ENCODE data around the gene PDE1C. TPM values are rescaled to one million over a fixed set of nuclear protein-coding genes. Genes with fewer than 3 reads are reported as not detected.

PDE1C gene
- total RNA-seq, 2 donors from 2014 or later: not detected

- no peak for DNase-seq (ENCODE audit: low spot score in 2 of 2)
- Mint-ChIP-seq H3K9me3 (peaks cover 4 to 9% of the 10 kb centered on the region in 2 donors), H3K36me3 (peaks cover 0 to under 1% of the 10 kb centered on the region in 2 donors), H3K27ac (no peak overlapping the region)
- ATAC-seq: no peak
Observed at GRCh38 chr7:31991406-31991805, 78.8 kb downstream of the PDE1C start.

GRCh38 chr7:31986878-31987518 lies 83.2 kb downstream of the PDE1C start:
- ATAC-seq (no peak), DNase-seq (ENCODE audit: low spot score in 2 of 2) (no peak)
- peaks cover 0 to 7% of the 10 kb centered on the region in 2 donors for H3K36me3 Mint-ChIP-seq
- H3K9me3 Mint-ChIP-seq: peaks cover 20 to 23% of the 10 kb centered on the region in 2 donors
- H3K27ac Mint-ChIP-seq: no peak overlapping the region

GRCh38 chr7:31982962-31983361 lies 87.2 kb downstream of the PDE1C start:
- H3K27ac Mint-ChIP-seq: no peak overlapping the region
- no peak for DNase-seq (ENCODE audit: low spot score in 2 of 2)
- H3K36me3 Mint-ChIP-seq: peaks cover 0 to 7% of the 10 kb centered on the region in 2 donors
- H3K9me3 Mint-ChIP-seq: peaks cover 21 to 33% of the 10 kb centered on the region in 2 donors
- ATAC-seq: no peak

GRCh38 chr7:31981874-31982390 lies 88.3 kb downstream of the PDE1C start:
- ATAC-seq (no peak), DNase-seq (ENCODE audit: low spot score in 2 of 2) (no peak)
- Mint-ChIP-seq H3K27ac (no peak overlapping the region), H3K9me3 (peaks cover 29 to 40% of the 10 kb centered on the region in 2 donors), H3K36me3 (peaks cover 0 to 7% of the 10 kb centered on the region in 2 donors)

GRCh38 chr7:31979690-31980330 lies 90.4 kb downstream of the PDE1C start:
- ATAC-seq (no peak), DNase-seq (ENCODE audit: low spot score in 2 of 2) (no peak)
- H3K27ac Mint-ChIP-seq: no peak overlapping the region
- peaks cover 33 to 36% of the 10 kb centered on the region in 2 donors for H3K9me3 Mint-ChIP-seq
- no peaks in the 10 kb centered on the region for H3K36me3 Mint-ChIP-seq

- no peak for DNase-seq (ENCODE audit: low spot score in 2 of 2)
- Mint-ChIP-seq H3K36me3 (no peaks in the 10 kb centered on the region), H3K27ac (no peak overlapping the region), H3K9me3 (peaks cover 24 to 25% of the 10 kb centered on the region in 2 donors)
- no peak for ATAC-seq
Observed at GRCh38 chr7:31975546-31975945, 94.7 kb downstream of the PDE1C start.

GRCh38 chr7:31974351-31974750 lies 95.9 kb downstream of the PDE1C start:
- no peaks in the 10 kb centered on the region for H3K36me3 Mint-ChIP-seq

GRCh38 chr7:31971049-31971667 lies 99.0 kb downstream of the PDE1C start:
- Mint-ChIP-seq H3K36me3 (peaks cover 0 to 4% of the 10 kb centered on the region in 2 donors), H3K9me3 (peaks cover 4 to 5% of the 10 kb centered on the region in 2 donors), H3K27ac (no peak overlapping the region)
- ATAC-seq: no peak
- no peak for DNase-seq (ENCODE audit: low spot score in 2 of 2)

More at GRCh38 chr7:31974351-31974750, 95.9 kb downstream of the PDE1C start:
- DNase-seq (ENCODE audit: low spot score in 2 of 2) (no peak), ATAC-seq (no peak)
- H3K27ac Mint-ChIP-seq: no peak overlapping the region
- peaks cover 19% of the 10 kb centered on the region in 2 donors for H3K9me3 Mint-ChIP-seq

GRCh38 chr7:31970501-31970900 lies 99.7 kb downstream of the PDE1C start:
- no peak for ATAC-seq
- Mint-ChIP-seq H3K36me3 (peaks cover 0 to 4% of the 10 kb centered on the region in 2 donors), H3K27ac (no peak overlapping the region), H3K9me3 (peaks cover 4 to 7% of the 10 kb centered on the region in 2 donors)
- DNase-seq (ENCODE audit: low spot score in 2 of 2): no peak

- DNase-seq (ENCODE audit: low spot score in 2 of 2): no peak
- ATAC-seq: no peak
- H3K36me3 Mint-ChIP-seq: peaks cover 0 to 15% of the 10 kb centered on the region in 2 donors
- H3K27ac Mint-ChIP-seq: no peak overlapping the region
- peaks cover 9 to 17% of the 10 kb centered on the region in 2 donors for H3K9me3 Mint-ChIP-seq
Observed at GRCh38 chr7:31963569-31964175, 106.5 kb downstream of the PDE1C start.

GRCh38 chr7:31962246-31962645 lies 108.0 kb downstream of the PDE1C start:
- peaks cover 9 to 17% of the 10 kb centered on the region in 2 donors for H3K9me3 Mint-ChIP-seq
- peaks cover 0 to 15% of the 10 kb centered on the region in 2 donors for H3K36me3 Mint-ChIP-seq
- no peak overlapping the region for H3K27ac Mint-ChIP-seq
- DNase-seq (ENCODE audit: low spot score in 2 of 2) (no peak), ATAC-seq (no peak)

GRCh38 chr7:31958226-31958625 lies 112.0 kb downstream of the PDE1C start:
- Mint-ChIP-seq H3K9me3 (peaks cover 3 to 4% of the 10 kb centered on the region in 2 donors), H3K36me3 (no peaks in the 10 kb centered on the region), H3K27ac (no peak overlapping the region)
- ATAC-seq (no peak), DNase-seq (ENCODE audit: low spot score in 2 of 2) (no peak)

- H3K36me3 Mint-ChIP-seq: no peaks in the 10 kb centered on the region
- no peak overlapping the region for H3K27ac Mint-ChIP-seq
- DNase-seq (ENCODE audit: low spot score in 2 of 2) (no peak), ATAC-seq (no peak)
- peaks cover 3 to 4% of the 10 kb centered on the region in 2 donors for H3K9me3 Mint-ChIP-seq
Observed at GRCh38 chr7:31957756-31958155, 112.5 kb downstream of the PDE1C start.

GRCh38 chr7:31957090-31957720 lies 113.0 kb downstream of the PDE1C start:
- no peak for DNase-seq (ENCODE audit: low spot score in 2 of 2)
- Mint-ChIP-seq H3K27ac (no peak overlapping the region), H3K36me3 (no peaks in the 10 kb centered on the region), H3K9me3 (peaks cover 3 to 4% of the 10 kb centered on the region in 2 donors)
- no peak for ATAC-seq

GRCh38 chr7:31955641-31956040 lies 114.6 kb downstream of the PDE1C start:
- ATAC-seq (no peak), DNase-seq (ENCODE audit: low spot score in 2 of 2) (no peak)
- Mint-ChIP-seq H3K27ac (no peak overlapping the region), H3K9me3 (peaks cover under 1% of the 10 kb centered on the region in 2 donors), H3K36me3 (no peaks in the 10 kb centered on the region)

GRCh38 chr7:31955021-31955420 lies 115.2 kb downstream of the PDE1C start:
- H3K27ac Mint-ChIP-seq: no peak overlapping the region
- no peaks in the 10 kb centered on the region for H3K36me3 Mint-ChIP-seq
- H3K9me3 Mint-ChIP-seq: peaks cover 0 to 3% of the 10 kb centered on the region in 2 donors
- DNase-seq (ENCODE audit: low spot score in 2 of 2) (no peak), ATAC-seq (no peak)

All from activated naive CD4-positive, alpha-beta T cell treated with anti-CD3 and anti-CD28 coated beads, Interleukin-2, amount 50 U/mL, for 72 hours (primary cell).